Fibroblast of skin of scalp (primary cell): ENCODE measurements around the gene MDM2.
"Not testable (repeated sequence)": the region's sequence is repeated elsewhere in the genome, so short reads cannot be mapped to it uniquely, and the experiment has no call there.

Experiments
- DNase-seq: peaks from one replicate; pipeline ENCODE4 v3.0.0-alpha.2; 2013

The MDM2 gene

DNA sequence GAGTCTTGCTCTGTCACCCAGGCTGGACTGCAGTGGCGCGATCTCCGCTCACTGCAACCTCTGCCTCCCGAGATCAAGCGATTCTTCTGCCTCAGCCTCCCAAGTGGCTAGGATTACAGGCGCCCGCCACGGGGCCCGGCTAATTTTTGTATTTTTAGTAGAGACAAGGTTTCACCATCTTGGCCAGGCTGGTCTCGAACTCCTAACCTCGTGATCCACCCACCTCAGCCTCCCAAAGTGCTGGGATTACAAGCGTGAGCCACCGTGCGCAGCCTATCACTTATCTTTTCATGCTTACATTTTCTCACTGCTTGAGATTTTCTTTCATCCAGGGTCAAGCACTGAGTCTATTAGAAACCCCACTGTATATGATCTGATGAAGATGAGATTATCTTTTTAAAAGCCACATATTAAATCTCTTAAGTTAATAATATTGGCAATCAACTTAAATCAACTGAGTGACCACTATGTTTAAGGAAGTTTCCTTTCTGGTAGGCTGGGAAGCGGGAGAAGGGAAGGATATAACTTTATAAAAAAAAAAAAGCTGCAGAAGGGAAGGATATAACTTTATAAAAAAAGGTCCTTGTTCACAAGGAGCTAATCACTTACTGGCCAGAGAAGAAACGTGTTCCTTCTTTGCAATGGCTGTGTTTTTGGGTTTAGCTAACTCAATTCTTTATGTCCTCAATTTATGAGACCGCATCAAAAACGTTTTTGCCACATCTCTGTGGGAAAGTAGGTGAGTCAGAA is 1.3 kb upstream of the MDM2 start:
- DNase-seq = no peak

DNA sequence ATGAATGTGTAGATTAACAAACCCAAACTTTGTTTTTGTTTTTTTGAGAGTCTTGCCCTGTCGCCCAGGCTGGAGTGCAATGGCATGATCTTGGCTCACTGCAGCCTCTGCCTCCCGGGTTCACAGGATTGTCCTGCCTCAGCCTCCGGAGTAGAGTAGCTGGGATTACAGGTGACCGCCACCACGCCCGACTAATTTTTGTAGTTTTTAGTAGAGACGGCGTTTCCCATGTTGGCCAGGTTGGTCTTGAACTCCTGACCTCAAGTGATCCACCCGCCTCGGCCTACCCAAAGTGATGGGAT is 752 bp upstream of the MDM2 start:
- DNase-seq = not testable (repeated sequence)

DNA sequence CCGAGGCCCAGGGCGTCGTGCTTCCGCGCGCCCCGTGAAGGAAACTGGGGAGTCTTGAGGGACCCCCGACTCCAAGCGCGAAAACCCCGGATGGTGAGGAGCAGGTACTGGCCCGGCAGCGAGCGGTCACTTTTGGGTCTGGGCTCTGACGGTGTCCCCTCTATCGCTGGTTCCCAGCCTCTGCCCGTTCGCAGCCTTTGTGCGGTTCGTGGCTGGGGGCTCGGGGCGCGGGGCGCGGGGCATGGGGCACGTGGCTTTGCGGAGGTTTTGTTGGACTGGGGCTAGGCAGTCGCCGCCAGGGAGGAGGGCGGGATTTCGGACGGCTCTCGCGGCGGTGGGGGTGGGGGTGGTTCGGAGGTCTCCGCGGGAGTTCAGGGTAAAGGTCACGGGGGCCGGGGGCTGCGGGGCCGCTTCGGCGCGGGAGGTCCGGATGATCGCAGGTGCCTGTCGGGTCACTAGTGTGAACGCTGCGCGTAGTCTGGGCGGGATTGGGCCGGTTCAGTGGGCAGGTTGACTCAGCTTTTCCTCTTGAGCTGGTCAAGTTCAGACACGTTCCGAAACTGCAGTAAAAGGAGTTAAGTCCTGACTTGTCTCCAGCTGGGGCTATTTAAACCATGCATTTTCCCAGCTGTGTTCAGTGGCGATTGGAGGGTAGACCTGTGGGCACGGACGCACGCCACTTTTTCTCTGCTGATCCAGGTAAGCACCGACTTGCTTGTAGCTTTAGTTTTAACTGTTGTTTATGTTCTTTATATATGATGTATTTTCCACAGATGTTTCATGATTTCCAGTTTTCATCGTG is 612 bp downstream of the MDM2 start:
- DNase-seq = peak; percentile 82

DNA sequence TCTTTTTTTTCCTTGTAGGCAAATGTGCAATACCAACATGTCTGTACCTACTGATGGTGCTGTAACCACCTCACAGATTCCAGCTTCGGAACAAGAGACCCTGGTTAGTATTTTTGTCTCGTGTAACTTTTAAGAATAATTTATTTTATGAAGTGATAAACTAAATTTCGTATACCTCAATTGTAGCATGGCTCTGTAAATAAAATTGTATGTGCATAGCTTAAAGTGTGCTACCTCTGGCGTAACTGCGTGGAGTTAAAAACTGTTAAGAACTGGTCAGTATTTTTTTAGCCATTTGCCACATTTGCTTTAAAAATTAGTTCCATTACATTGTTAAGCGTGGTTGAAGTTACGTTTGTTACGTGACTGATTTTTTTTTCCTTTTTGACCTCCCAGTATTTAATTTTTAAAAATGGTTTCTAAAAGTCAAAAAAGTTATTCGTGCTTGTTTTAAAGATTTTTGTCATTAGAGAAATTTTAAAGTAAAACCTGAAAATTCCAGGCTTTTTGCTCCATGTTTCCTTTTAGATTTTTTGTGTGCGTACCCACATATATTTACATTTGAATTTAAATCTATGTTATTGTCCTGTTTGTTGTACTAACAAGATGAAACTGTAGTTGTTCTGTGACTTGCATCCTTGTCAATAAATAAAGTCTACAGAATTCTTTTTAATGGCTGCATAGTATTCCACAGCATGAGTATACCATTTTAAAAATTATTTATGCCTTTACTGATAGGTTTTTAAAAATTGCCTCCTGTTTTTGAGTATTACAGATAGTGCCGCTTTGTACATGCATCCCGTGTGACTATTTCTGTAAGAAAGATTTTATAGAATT is 1.4 kb downstream of the MDM2 start:
- no peak for DNase-seq

DNA sequence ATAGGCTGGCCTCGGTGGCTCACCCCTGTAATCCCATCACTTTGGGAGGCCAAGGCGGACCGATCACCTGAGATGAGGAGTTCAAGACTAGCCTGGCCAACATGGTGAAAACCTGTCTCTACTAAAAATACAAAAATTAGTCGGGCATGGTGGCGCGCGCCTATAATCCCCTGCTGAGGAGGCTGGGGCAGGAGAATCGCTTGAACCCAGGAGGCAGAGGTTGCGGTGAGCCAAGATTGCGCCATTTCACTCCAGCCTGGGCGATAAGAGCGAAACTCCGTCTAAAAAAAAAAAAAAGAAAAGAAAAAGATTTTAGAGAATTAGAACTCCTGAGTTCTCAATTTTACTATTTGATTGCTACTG is 2.0 kb downstream of the MDM2 start:
- not testable (repeated sequence) for DNase-seq

DNA sequence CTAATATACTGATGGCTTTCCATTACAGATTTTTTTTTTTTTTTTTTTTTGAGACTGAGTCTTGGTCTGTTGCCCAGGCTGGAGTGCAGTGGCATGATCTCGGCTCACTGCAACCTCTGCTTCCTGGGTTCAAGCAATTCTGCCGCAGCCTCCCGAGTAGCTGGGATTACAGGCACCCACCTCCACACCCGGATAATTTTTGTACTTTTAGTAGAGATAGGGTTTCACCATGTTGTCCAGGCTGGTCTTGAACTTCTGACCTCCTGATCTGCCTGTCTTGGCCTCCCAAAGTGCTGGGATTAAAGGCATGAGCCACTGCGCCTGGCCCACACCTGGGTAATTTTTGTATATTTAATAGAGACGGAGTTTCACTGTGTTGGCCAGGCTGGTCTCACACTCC is 3.6 kb downstream of the MDM2 start:
- DNase-seq = not testable (repeated sequence)

DNA sequence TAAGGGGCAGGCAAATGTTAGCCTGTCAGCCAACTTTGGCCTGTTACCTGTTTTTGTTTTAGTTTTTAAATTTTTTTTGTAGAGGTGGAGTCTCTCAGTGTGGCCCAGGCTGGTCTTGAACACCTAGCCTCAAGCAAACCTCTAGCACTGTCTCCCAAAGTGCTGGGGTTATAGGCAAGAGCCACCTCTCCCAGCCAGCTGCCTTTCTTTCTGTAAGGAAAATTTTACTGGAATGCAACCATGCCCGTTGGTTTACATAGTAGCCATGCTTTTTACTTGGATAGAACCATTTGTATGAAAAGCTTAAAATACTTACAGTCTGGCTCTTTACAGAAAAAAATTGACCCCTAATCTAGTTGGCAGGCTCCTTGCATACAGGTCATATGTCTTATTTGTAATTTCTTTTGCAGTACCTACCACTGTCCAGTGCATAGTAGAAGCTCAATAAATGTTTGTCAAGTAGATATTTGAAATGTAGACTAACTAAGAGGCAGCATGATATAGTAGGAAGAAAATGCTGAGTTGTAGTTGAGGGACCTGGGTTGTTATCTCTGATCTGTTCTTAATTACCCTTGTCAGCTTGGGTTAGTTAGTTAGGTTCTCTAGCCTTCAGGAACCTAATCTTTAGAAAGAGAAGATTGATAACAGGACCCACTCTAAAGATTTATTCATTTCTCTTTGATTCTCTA is 4.7 kb downstream of the MDM2 start:
- DNase-seq = no peak

DNA sequence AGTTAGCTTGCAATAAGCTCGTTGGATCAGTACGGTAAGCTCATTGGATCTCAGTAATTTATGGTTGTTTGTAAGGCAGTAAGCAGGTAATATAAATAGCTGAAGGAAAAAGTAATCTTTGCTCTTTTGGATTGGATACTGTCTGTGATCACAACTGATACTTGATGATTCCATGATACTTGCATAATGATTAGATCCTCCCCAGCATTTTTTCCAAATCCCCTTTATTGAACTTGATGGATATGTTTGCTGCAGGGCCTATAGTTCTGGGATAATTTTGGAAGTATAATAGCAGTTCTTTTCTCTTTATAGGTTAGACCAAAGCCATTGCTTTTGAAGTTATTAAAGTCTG is 5.2 kb downstream of the MDM2 start:
- no peak for DNase-seq

DNA sequence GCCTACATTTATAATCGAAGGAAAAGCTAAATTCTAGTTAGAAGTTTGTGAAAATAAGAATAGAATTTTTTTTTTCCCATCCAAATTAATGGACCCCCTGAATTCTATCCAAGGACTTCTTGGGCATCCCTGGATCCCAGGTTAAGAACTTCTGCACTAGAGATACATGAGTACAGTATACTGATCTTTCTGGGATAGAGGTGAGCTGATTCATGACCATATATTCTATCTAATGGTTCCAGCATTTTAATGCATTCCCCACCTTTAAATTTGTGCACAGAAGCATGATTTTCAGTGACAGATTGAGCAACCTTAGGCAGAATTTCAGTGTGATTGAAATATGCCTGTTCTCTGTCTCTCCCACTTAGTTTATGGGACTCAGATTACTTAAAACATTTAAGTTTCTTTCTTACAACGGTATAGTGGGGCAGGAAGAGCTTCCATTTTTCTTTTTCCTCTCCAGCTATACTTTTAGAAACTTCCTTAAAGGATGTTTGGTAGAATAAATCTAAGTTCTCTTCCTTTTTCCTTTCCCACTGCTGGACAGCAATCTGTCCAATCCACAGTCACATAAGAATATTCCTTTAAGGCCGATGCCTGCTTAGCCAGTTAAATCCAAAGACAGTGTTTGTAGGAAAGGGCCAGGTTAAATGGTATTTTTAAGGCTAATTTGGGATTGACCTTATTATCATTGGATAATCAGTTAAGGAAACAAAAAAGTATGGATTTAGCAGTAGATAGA is 6.7 kb downstream of the MDM2 start:
- DNase-seq = no peak

DNA sequence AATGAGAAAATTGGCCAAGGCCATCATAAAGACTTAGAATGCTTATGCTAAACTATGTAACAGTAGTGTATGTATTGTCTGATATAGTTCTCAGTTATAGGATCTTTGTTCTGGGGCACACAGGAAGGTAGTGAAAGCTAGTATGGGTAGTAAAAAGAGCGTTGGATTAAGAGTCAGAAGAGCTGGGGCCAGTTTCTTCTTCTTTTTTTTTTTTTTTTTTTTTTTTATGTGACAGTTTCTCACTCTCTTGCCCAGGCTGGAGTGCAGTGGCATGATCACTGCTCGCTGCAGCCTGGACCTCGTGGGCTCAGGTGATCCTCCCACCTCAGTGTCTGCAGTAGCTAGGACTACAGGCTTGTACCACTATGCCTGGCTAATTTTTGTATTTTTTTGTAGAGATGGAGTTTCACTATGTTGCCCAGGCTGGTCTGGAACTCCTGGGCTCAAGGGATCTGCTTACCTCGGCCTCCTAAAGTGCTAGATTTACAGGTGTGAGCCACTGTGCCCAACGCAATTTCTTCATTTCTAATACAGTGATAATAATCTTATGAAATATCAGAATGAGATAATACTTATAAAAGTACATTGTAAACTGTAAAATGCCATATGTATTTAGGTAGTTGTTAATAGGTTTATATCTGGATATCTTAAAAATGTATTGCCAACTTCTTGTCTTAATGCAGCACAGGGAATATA is 7.4 kb downstream of the MDM2 start:
- no peak for DNase-seq

DNA sequence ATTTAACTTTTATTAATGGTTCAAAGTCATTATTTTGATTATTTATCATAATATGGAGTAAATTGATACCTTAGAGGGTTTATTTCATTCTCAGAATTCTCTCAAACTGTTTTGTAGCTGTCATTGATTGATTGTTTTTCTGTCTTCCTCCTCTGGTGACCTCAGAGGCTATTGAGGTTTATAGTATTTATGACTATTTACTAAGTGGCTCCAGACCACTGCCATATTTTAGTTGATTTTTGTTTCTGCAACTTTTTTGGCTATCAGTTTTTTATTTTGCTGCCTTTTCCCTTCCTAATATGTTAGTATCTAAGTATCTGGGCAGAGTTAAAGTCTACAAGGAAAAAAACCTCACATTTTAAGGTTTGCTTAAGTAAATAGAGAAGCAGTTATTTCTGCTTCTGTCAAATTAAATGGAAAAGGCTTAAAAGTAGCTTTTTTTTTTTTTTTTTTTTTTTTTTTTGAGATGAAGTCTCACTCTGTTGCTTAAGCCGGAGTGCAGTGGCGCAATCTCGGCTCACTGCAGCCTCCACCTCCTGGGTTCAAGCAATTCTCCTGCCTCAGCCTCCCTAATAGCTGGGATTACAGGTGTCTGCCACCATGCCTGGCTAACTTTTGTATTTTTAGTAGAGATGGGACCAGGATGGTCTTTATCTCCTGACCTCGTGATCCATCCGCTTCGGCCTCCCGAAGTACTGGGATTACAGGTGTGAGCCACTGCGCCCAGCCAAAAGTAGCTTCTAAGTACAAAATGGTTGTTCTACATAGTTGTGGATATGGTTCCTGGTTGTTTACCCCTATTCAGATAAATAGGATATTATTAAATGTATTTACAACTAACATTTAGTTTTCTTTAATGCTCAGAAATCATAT is 8.2 kb downstream of the MDM2 start:
- no peak for DNase-seq

DNA sequence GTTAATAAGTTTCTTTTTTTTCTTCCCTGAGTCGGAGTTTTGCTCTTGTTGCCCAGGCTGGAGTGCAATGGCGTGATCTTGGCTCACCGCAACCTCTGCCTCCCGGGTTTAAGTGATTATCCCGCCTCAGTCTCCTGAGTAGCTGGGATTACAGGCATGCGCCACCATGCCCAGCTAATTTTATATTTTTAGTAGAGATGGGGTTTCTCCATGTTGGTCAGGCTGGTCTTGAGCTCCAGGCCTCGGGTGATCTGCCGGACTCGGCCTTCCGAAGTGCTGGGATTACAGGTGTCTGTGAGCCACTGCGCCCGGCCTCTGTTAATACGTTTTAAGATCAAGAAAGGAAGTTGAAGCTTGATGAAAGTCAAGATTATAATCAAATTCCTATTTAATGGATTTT is 11.5 kb downstream of the MDM2 start:
- DNase-seq = not testable (repeated sequence)

DNA sequence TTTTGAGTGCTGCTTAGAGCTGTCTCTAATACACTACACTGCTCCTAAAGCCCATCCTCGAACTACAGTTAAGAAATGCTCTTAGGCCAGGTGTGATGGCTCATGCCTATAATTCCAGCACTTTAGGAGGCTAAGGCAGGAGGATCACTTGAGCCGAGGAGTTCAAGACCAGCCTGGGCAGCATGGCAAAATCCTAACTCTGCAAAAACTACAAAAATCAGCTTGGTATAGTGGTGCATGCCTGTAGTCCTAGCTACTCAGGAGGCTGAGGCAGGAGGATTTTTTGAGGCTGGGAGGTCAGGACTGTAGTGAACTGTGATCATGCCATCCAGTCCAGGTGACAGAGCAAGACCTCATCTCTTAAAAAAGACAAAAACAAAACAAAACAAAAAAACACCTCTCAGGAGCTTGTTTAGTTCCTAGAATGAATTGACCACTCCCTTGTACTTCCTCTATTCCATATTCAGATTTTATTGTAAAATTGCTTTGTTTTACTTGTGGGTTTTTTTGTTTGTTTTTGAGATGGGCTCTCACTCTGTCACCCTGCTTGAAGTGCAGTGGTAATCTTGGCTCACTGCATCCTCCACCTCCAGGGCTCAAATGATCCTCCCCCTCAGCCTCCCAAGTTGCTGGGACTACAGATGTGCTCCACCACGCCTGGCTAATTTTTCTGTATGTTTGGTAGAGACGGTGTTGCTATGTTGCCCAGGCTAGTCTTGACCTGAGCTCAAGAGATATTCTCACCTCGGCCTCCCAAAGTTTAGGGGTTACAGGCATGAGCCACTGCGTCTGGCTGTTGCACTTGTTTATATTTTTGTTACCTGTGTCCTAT is 13.6 kb downstream of the MDM2 start:
- DNase-seq = no peak

DNA sequence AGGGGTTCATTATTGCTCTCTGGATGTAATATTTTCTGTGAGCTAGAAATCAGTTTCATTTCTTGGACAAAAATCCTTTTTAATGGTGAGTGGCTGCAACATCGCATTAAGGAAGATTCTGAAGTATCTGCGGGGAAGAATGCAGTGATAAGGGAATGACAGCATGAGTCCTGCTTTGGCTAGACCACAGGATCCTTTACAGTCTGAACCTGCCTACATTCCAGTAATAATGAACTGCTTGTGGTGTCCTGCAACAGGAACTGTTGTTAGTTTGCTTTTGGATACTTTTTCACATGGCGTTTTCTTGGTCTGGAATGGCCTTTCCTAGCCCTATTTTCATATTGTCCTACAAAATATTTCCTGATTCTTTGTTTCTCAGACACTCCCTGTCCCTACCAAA is 15.7 kb downstream of the MDM2 start:
- peak; percentile 22 for DNase-seq

DNA sequence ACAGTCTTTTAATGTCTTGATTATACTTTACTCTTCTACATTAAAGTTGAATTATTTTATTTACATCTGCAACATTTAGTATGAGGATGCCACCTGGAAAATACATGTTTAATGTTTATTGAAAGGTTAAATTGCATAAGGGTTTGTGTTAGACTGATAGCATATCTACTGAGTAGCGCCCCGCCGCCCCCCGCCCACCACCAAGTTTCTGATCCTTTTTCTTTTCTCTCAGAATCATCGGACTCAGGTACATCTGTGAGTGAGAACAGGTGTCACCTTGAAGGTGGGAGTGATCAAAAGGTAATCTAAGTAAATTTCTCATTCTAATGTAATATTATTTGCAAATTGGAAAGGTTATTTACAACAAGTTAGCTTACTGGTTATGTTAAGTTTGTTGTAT is 16.2 kb downstream of the MDM2 start:
- no peak for DNase-seq

DNA sequence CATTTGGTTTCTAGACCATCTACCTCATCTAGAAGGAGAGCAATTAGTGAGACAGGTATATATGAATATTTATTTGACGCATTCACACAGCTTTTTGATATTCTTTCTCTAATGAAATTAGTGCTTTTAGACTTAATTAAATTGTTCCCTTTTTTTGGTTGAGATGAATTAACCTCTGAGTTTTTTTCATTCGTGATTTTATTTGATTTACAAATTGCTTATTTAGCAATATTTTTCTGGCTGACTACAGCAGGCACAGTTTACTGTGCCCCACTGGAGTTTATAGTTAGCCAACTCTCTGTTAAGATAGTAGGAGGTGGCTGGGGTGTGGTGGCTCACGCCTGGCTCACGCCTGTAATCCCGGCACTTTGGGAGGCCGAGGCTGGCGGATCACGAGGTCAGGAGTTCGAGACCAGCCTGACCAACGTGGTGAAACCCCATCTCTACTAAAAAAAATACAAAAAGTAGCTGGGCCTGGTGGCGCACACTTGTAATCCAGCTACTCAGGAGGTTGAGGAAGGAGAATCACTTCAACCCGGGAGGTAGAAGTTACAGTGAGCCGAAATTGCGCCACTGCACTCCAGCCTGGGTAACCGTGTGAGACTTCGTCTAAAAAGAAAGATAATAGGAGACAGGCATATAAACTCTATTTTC is 16.7 kb downstream of the MDM2 start:
- DNase-seq = no peak

DNA sequence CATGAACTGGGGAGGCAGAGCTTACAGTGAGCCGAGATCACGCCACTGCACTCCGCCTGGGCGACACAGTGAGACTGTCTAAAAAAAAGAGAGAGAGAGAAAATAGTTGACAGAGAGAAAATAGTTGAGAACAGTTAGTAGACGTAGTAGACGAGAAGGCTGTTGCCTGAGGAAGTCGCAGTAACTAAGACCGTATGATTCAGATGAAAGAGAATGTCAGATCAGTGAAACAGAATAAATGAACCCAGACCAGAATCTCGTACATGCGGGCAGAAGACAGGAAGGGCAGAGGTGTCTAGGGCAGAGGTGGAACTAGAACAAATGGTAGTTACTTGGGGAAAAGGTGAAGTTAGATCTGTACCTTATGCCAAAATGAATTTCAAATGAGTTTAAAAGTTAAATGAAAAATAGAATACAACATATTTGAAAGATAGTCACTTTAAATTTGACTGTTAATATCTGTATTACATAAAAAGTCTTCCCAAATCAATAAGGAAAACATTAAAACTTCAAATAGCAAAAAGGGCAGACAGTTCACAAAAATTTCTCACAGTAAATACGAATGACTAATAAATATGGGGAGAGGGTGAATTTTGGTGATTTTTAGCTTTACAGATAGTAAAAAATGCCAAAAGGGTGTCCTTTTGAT is 17.7 kb downstream of the MDM2 start:
- no peak for DNase-seq

DNA sequence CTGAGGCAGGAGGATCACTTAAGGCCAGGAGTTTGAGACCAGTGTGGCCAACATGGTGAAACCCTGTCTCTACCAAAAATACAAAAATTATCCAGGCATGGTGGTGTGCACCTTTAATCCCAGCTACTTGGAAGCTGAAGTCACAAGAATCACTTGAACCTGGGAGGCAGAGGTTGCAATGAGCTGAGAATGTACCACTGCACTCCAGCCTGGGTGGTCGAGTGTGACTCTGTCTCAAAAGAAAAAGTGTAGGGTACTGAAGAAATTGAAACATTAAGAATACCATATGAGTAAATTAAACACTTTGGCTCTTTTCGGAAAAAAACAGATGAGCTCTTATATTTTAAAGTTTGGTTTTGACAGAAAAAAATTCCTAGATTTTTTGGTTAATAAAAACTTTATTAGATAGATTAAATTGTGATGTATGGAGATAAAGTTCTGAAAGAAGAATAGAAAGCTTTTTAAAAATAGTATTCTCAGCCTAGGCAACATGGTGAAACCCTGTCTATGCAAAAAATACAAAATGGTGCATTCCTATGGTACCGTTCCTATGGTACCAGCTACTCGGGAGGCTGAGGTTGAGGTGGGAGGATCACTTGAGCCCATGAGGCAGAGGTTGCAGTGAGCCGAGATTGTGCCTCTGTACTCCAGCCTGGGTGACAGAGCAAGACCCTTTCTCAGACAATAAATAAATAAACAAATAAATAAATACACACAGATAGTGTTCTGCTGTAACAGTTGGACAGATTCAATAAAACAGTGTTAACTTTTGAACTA is 20.1 kb downstream of the MDM2 start:
- no peak for DNase-seq
